Stomach (tissue), 9 donors: Measurements from ENCODE around the gene NCAM1. TPM values are rescaled to one million over a fixed set of nuclear protein-coding genes. Genes with fewer than 3 reads are reported as not detected.
A peak's percentile ranks its signal among the peaks of the same experiment; 100 is the strongest.

Experiments
- DNase-seq, 2 donors: peaks; one replicate each; pipeline versions ENCODE4 v3.0.0 to v3.0.0-alpha.2; 2013 to 2019
- H3K27ac ChIP-seq, 5 donors: fragments of 200-600 bp in 4 of 5; sonication (generic) in 4 of 5; one replicate each; pipeline ENCODE4 v1.5.1; 2013 to 2019; ENCODE audit warnings: mild to moderate bottlenecking in 1 of 5, moderate library complexity in 1 of 5
- H3K27me3 ChIP-seq, 3 donors: fragments of 200-600 bp; sonication (generic); one replicate each; pipeline ENCODE4 v1.5.1; 2017 to 2019; ENCODE audit warnings: mixed run types in 1 of 3
- H3K36me3 ChIP-seq, 4 donors: fragments of 200-600 bp; sonication (generic); 1 replicate in 3 of 4; 2 replicates in 1 of 4; pipeline ENCODE4 v1.5.1; 2016 to 2019
- H3K4me1 ChIP-seq, 4 donors: fragments of 200-600 bp; sonication (generic); one replicate each; pipeline ENCODE4 v1.5.1; 2016 to 2019
- H3K4me3 ChIP-seq, 4 donors: fragments of 200-600 bp; sonication (generic) in 3 of 4; one replicate each; pipeline ENCODE4 v1.5.1; 2016 to 2019; ENCODE audit warnings: mild to moderate bottlenecking in 1 of 4
- H3K9me3 ChIP-seq, 4 donors: fragments of 200-600 bp; sonication (generic); one replicate each; pipeline ENCODE4 v1.5.1; 2016 to 2019
- CTCF ChIP-seq, 7 experiments: fragments of 450-650 bp in 4 of 7; fragments of 200-600 bp in 3 of 7; sonication (generic) in 3 of 7; IDR thresholded peaks; one replicate each; pipeline ENCODE4 v1.5.1; 2016 to 2019; ENCODE audit warnings: antibody characterized with exemption in 7 of 7, control low read depth in 2 of 7, mild to moderate bottlenecking in 1 of 7
- EP300 ChIP-seq: sonication (generic); formaldehyde crosslinking; IDR thresholded peaks from one replicate; pipeline ENCODE4 v1.6.1; 2017; ENCODE audit warnings: antibody characterized with exemption
- POLR2A ChIP-seq, 4 donors: fragments of 450-650 bp; IDR thresholded peaks; one replicate each; pipeline ENCODE4 v1.6.1; 2016; ENCODE audit warnings: antibody characterized with exemption in 4 of 4, control low read depth in 2 of 4, mild to moderate bottlenecking in 1 of 4, moderate library complexity in 1 of 4
- POLR2AphosphoS5 ChIP-seq, 3 donors: sonication (generic); formaldehyde crosslinking; IDR thresholded peaks; one replicate each; pipeline ENCODE4 v1.6.1; 2016; ENCODE audit warnings: antibody characterized with exemption in 3 of 3
- WGBS, 5 donors: extraction: QIAGEN DNeasy Blood & Tissue Kit in 3 of 5; methylation state at CpG; one replicate each; pipeline versions ENCODE4 v1.1.5 to v1.1.7; 2013 to 2018; 5-methylcytosine and 5-hydroxymethylcytosine counted together
- intact Hi-C: fragments of 100-400 bp; cut with DNase I; formaldehyde crosslinking; loops from one replicate; pipeline ENCODE4 v1.15.1; 2023; ENCODE audit warnings: low total_unique reads
- polyA plus RNA-seq, 3 donors: library from polyadenylated mRNA; stranded (reverse); fragments of 200-250 nt; gene quantifications; one replicate each; pipeline ENCODE4 v1.2.3, GENCODE V29; 2013
- total RNA-seq, 5 donors: library from RNA; depleted of rRNA; stranded (reverse); fragments of >200 nt; gene quantifications; one replicate each; pipeline versions ENCODE4 v1.1.0 to v1.2.3, GENCODE V29; 2014 to 2016
- donor health status: healthy with polysubstance abuse.
- donor health status: Bipolar disorder and iron deficiency.
- donor health status: healthy.

NCAM1 gene
- total and polyA plus RNA-seq, 8 donors = 5.7 to 84.8 (median 28.9) TPM

GRCh38 chr11:113077379-113077778, 116.2 kb downstream of the NCAM1 start:
- Histone ChIP-seq H3K4me1 (no peaks in the 10 kb centered on the region), H3K4me3 (no peak overlapping the region), H3K27me3 (no peaks in the 10 kb centered on the region), H3K36me3 (no peaks in the 10 kb centered on the region), H3K27ac (no peak overlapping the region), H3K9me3 (no peaks in the 10 kb centered on the region)
- 34 to 79% (median 61%) methylated on average over 6 of the region's 6 CpGs for WGBS, 5 donors
- intact Hi-C loops = no loop called here
- TF ChIP-seq POLR2AphosphoS5 (IDR thresholded peaks at IDR 0.05) (peak in 1 of 3 donors; percentile 7), EP300 (no peak)
- DNase-seq = peak in 1 of 2 donors; percentile 72

- Histone ChIP-seq H3K36me3 (no peaks in the 10 kb centered on the region), H3K9me3 (no peaks in the 10 kb centered on the region), H3K4me1 (no peaks in the 10 kb centered on the region), H3K4me3 (no peak overlapping the region), H3K27me3 (no peaks in the 10 kb centered on the region), H3K27ac (no peak overlapping the region)
- peak in 1 of 2 donors; percentile 18 for DNase-seq
- WGBS, 5 donors = 35 to 66% (median 47%) methylated on average over 12 of the region's 12 CpGs
- TF ChIP-seq CTCF (IDR thresholded peaks at IDR 0.05) (no peak), EP300 (no peak), POLR2A (IDR thresholded peaks at IDR 0.05) (no peak), POLR2AphosphoS5 (IDR thresholded peaks at IDR 0.05) (no peak)
- intact Hi-C loops = no loop called here
Observed at GRCh38 chr11:113082341-113082955, 121.2 kb downstream of the NCAM1 start.

DNA sequence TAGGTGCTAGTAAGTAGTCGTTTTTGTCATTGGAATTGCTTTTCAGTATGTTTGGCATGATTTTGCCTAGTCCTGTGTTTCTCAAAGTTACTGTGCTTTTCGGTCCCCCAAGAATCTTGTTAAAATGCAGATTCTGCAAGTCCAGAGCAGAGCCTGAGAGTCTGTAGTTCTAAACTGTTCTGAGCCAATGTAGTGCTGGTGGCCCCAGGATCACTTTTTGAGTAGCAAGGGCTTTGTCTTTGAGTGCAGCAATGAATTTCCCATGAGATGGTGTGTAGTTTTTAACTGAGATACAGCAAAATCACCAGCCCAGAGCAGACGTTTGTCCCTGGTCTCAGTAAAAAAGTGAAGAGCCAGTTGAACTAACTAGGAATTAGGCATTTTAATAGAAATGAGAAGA, 122.4 kb downstream of the NCAM1 start:
- TF ChIP-seq EP300 (no peak), POLR2AphosphoS5 (IDR thresholded peaks at IDR 0.05) (no peak), POLR2A (IDR thresholded peaks at IDR 0.05) (no peak), CTCF (IDR thresholded peaks at IDR 0.05) (no peak)
- Histone ChIP-seq H3K36me3 (no peaks in the 10 kb centered on the region), H3K4me1 (no peaks in the 10 kb centered on the region), H3K27me3 (no peaks in the 10 kb centered on the region), H3K4me3 (no peak overlapping the region), H3K27ac (no peak overlapping the region), H3K9me3 (no peaks in the 10 kb centered on the region)
- 75 to 85% (median 81%) methylated on average over 3 of the region's 3 CpGs for WGBS, 5 donors
- no peak for DNase-seq
- intact Hi-C loops = no loop called here

DNA sequence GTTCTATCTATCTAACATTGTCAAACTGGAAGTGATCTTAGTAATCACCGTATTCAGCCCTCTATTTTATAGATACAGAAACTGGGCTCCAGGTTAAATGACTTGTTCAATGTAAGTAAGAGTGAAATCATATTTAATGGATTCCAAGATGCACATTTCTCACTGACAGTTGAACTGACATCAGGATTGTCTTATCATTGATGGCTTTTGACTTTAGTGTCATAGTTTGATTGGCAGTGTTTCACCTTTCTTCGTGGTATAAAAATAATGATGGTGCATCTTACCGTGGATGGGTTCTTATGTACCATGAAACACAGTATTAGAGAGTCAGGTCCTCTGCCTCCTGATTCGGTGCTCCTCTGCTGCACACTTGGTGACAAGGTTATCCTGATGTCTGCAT, 123.1 kb downstream of the NCAM1 start:
- Histone ChIP-seq H3K4me3 (no peak overlapping the region), H3K27ac (no peak overlapping the region), H3K9me3 (no peaks in the 10 kb centered on the region), H3K36me3 (no peaks in the 10 kb centered on the region), H3K4me1 (no peaks in the 10 kb centered on the region), H3K27me3 (no peaks in the 10 kb centered on the region)
- 87 to 95% (median 87%) methylated on average over 4 of the region's 4 CpGs for WGBS, 5 donors
- no peak for DNase-seq
- TF ChIP-seq POLR2AphosphoS5 (IDR thresholded peaks at IDR 0.05) (no peak), CTCF (IDR thresholded peaks at IDR 0.05) (no peak), POLR2A (IDR thresholded peaks at IDR 0.05) (no peak), EP300 (no peak)
- intact Hi-C loops = no loop called here

DNA sequence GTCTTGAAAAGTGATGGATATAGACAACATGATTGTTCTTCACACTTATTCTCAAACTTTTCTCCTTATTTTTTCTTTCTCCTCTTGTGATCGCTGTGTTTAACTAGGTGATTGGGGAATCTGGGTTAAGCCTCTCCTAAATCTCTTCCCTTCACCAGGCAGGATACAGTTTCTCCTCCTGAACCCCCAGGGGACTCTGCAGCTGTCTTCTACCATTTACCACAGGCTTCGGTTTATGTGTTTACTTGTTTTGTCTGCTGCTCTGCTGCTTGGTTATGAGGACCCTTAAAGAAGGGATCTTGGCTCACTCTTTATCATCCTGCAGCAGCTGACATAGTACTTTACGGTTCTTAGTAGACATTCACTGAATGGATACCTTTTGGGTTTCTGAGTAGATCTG, 124.2 kb downstream of the NCAM1 start:
- no peak overlapping the region for H3K27ac ChIP-seq
- H3K4me1 ChIP-seq = no peaks in the 10 kb centered on the region
- H3K36me3 ChIP-seq = no peaks in the 10 kb centered on the region
- intact Hi-C loops = no loop called here
- H3K27me3 ChIP-seq = no peaks in the 10 kb centered on the region
- no peak overlapping the region for H3K4me3 ChIP-seq
- WGBS, 5 donors = 75 to 85% (median 81%) methylated on average over 3 of the region's 3 CpGs
- TF ChIP-seq POLR2A (IDR thresholded peaks at IDR 0.05) (no peak), POLR2AphosphoS5 (IDR thresholded peaks at IDR 0.05) (no peak), CTCF (IDR thresholded peaks at IDR 0.05) (no peak), EP300 (no peak)
- H3K9me3 ChIP-seq = no peaks in the 10 kb centered on the region
- no peak for DNase-seq
